GM21786 (cell line): ENCODE data around the gene ODF2L.
A peak's percentile ranks its signal among the peaks of the same experiment; 100 is the strongest.

Experiments used
- ATAC-seq: cut with Tn5 transposase; IDR thresholded peaks from one replicate; pipeline ENCODE4 v1.9.1; 2021; ENCODE audit not compliant: unreplicated experiment

Gene ODF2L

DNA sequence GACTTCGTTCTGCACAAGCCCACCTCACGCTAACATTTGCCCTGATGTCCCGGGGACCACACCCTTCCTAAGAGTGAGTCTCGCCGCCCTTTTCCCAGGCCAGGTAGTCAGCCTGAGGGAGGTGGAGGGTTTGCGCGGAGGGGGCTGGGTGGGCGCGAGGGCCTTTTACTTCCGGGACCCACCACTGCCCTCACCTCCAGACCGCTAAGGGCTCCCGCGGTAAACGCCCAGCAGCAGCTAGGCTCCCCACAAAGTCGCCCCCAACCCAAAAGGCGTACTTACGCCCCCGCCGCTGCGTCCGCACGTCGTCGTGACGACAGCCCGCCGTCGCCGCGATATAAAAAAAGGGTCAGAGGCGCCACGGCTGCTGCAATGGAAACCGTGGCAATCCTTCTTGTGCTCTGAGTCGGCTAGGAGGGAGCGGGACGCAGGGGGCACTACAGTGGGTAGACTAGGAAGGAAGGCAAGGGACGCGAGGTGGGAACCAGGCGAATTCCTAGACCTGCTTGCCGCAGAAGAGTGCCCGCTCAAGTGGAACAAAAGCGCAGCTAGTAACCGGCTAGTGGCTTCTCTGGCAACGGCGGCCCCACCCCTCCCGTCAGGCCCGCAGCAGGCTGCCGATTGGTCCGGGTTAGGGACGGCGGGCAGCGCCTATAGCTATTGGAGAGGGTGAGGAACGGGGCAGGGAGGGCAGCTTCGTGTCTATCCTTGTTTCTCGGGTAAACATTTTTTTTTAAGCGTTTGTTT lies at the start of gene ODF2L:
Gene ODF2L (minus strand): TSS at position 573 of the 747 bp plus-strand sequence. CDS start 9,296 bp downstream, outside the sequence.
- peak; percentile 100 for ATAC-seq

- no peak for ATAC-seq
Measured at GRCh38 chr1:86445919-86446318, 49.8 kb upstream of the ODF2L start.

- no peak for ATAC-seq
Measured at GRCh38 chr1:86441997-86442396, 45.9 kb upstream of the ODF2L start.

DNA sequence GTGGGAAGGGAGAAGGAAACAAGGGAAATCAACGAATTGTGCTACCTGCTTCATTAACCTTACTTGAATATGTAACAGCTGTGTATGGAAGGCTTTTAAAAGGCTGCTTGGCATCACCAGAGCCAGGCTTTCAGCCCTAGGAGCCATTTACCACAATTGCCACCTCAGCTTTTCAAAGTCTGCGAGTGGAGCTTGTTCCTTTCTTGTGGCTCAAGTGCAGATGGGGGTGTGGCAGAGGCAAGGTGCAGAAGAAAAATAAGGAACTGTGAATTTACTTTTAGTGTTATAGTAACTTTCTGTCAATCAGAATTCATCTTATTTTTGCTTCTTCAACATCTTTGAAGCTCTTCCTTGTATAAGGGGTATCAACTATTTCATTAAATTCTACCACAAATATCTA lies 45.5 kb upstream of the ODF2L start:
- ATAC-seq, result no peak

GRCh38 chr1:86436041-86436440 lies 39.9 kb upstream of the ODF2L start:
- ATAC-seq, result no peak

DNA sequence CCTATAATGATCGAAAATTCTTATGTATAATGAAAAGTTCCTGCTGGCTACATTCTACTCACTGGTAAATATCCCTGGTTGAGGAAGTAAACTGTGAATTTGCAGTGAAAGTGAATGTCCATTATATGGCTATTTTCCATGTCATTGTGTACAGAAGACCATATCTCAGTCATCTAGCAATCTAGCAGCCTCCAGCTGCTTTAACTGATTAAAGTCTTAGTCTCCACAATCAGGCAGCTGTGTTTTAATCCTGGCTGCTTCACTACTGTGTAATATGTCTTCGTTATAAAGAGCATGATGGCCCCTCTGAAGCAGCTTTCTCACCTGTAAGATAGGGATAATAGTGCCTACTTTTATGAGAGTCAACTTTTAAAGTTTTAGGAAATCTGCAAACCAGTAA lies 39.2 kb upstream of the ODF2L start:
- ATAC-seq, result no peak

- no peak for ATAC-seq
Measured at GRCh38 chr1:86434059-86434458, 37.9 kb upstream of the ODF2L start.

DNA sequence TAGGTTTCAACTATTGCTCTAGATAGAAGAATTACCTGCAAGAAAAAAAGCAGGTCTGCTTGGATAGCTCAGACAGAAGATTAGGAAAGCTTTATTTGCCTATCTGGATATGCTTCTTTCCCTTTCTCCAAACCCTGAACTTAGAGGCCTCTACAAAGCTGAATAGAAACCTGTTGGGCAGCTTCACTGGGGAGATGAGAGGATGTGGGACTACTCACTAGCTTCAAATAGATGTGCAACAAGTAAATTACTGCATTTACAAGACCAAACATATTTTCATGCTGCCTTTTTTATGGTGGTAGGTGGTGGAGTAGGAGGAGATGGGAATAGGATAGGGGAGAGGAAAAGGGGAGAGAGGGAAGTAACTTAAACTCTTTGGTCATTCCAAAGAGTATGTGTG lies 34.3 kb upstream of the ODF2L start:
- no peak for ATAC-seq

DNA sequence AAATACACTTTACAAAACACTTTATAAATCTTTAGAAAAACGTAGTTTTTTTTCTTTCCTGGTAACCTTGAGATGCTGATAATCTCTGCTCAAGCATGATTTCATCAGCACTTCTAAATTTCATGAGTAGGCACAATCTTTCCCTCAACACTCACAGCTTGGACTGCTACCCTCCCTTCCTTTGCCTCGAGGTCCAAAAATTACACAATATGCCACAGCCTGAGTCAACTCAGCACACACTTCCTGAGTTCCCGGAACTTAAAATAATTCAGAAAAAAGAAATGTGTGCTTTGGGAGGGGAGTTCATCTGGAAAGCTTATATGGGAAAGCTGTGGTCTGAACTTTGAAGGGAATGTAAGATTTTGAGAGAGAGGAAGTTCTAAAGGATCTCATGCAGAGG lies 33.7 kb upstream of the ODF2L start:
- ATAC-seq, result no peak

DNA sequence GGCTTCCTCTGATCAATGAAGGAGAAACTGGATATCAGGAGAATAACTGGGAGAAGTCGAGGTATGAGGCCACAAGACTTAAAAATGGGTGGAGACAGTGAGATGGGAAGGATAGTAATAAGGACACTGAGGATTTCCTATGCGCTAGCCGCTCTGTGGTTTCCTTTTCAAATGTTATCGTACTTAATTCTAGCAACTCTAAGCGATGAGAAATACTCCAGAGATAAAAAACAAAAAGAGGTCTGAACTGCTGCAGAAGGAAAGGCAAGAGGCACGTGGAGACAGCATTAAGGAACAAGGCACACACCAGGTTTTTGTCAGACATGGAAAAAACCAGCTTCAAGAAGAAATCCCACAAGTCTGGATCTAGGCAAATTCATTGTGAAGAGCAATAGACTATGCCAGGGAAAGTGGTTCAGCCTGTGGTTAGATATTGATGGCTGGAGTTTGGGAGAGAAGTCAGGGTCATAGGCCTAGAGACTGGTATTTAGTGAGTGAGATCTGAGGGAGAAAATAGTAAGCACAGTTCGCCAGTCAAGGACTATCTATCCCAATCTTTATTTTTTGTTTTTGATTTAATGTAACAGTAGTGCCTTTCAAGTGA lies 33.1 kb upstream of the ODF2L start:
- no peak for ATAC-seq

DNA sequence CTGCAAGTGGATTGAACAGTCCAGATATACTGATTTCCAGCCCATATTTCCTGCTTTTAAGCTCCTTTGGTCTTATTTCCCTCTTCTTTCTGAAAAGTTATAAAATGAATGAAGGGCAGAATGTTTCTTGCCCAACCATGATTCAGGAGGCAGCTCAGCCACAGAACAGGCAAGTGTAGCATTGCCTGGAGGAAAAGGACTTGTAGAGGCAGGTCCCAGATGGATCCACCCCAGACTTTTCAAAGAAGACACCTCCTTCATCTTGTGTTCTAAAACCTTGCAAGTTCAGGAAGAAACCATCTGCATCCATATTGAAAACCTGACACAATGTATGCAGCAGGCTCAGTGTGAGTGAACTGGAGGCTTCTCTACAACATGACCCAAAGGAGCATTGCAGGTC lies 27.8 kb upstream of the ODF2L start, which contains the start of gene CLCA2:
Gene CLCA2 (plus strand): TSS at position 299 of the 400 bp plus-strand sequence. CDS start 77 bp downstream, at position 376.
- no peak for ATAC-seq

- ATAC-seq, result no peak
Measured at GRCh38 chr1:86423473-86423872, 27.4 kb upstream of the ODF2L start.

DNA sequence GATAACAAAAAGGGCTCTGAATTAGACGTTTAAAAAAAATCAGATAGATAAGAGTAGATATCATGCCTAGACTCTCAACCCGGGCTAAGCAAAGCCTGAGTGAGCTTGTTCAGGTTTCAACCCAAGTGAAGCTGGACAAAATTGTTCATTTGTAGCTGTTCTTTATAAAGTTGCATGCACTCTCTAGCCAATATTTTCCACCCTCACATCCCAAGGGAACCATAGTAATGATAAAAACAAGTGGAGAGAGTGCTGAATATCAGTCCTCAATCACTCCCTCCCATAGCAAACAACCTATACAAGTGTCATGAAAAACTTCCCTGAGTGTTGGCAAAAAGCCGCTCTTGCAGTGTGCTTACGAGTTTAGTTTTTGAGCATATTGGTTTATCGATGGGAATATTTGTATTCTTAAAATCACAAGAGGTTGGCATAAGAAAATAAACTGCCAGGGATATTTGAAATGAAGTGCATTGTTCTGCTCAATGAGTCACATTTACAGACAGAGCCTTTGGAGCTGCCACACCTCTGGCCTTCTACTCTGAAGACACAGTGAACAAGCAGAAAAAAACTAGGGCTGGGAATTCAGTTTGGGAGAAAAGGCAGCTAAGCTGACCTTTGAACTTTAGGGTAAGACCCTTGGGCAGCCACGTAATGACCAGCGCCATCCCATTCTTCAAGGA lies 25.6 kb upstream of the ODF2L start:
- no peak for ATAC-seq

DNA sequence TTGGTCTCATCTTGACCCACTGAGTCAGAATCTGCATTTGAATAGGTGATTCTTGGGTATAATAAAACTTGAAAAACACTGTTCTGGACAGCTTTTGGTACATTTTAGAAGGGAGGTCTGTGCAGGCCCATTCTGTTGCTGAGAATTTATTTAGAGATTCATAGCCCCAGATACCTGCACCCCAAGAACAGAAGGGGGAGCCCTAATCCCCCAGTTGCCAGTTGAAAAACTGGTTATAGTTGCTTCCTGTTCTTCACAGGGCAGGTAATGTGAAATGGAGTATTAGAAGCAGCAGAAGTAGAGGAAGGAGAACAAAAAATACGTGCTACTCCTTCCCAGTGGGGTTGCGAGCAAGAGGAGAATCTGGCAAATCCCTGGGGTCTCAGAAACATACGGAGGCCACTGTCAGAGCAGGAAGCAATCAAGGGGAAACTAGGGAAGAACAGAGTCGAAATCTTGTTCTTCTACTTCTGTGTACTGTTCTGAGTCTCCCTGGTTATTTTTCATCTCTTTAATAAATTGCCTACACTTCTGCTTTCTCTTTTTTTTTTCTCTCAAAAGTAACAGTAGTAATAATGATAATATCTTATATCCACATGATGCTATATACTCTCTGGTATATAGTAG lies 23.3 kb upstream of the ODF2L start:
- peak; percentile 82 for ATAC-seq

- no peak for ATAC-seq
Measured at GRCh38 chr1:86416343-86416742, 20.2 kb upstream of the ODF2L start.

GRCh38 chr1:86410879-86411278 lies 14.8 kb upstream of the ODF2L start:
- ATAC-seq, result no peak

GRCh38 chr1:86409416-86410021 lies 13.4 kb upstream of the ODF2L start:
- no peak for ATAC-seq

GRCh38 chr1:86396498-86396890 lies 371 bp upstream of the ODF2L start:
- peak; percentile 23 for ATAC-seq

- no peak for ATAC-seq
Measured at GRCh38 chr1:86394416-86394815, 1.7 kb downstream of the ODF2L start.

DNA sequence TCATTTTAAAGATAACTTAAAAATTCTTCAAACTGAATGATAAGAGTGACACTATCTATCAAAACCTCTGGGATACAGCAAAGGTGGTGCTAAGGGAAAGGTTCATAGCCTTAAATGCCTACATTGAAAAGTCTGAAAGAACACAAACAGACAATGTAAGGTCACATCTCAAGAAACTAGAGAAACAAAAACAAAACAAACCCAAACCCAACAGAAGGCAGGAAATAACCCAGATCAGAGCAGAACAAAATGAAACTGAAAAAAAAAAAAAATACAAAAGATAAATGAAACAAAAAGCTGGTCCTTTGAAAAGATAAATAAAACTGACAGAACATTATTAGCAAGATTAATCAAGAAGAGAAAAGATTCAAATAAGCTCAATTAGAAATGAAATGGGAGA lies 6.8 kb downstream of the ODF2L start:
- peak; percentile 93 for ATAC-seq

DNA sequence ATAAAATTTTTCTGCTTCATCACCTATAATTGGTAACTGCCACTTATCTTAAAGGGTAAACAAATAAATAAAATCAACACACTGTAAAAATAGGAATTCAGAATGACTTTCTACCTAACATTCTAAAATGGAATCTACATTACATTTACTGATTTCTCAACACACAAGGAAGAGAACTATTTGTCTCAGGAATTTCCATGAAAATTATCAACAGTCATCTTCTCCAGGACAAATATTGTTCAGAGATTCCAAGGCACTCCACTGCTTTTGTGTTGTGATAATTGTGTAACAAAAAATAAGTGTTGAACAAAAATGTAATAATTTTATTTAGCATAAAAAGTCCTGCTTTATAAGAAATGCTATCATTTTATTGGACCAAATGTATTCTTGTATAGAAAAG lies 7.3 kb downstream of the ODF2L start:
- ATAC-seq, result no peak
